SU-DHL-6 (cell line): ENCODE measurements around the gene MAPK12.

Experiments
- CTCF ChIP-seq: fragments of 200-600 bp; sonication (generic); IDR thresholded peaks from one replicate; pipeline ENCODE4 v1.5.1; 2017; ENCODE audit warnings: antibody characterized with exemption, mild to moderate bottlenecking, low read length, moderate library complexity; ENCODE audit not compliant: insufficient read depth, poor library complexity, severe bottlenecking
- EZH2phosphoT487 ChIP-seq: fragments of 200-600 bp; sonication (generic), shearing (Covaris generic); conservative IDR thresholded peaks from 2 replicates; pipeline ENCODE4 v1.6.1; 2018; ENCODE audit warnings: mild to moderate bottlenecking, antibody characterized with exemption, low read length, moderate library complexity, mixed read lengths

- TF ChIP-seq CTCF (no peak), EZH2phosphoT487 (no peak)
Measured at GRCh38 chr22:50226063-50226874, 35.2 kb downstream of the MAPK12 start.
